ENCODE measurements around the gene FLT3.

DNA sequence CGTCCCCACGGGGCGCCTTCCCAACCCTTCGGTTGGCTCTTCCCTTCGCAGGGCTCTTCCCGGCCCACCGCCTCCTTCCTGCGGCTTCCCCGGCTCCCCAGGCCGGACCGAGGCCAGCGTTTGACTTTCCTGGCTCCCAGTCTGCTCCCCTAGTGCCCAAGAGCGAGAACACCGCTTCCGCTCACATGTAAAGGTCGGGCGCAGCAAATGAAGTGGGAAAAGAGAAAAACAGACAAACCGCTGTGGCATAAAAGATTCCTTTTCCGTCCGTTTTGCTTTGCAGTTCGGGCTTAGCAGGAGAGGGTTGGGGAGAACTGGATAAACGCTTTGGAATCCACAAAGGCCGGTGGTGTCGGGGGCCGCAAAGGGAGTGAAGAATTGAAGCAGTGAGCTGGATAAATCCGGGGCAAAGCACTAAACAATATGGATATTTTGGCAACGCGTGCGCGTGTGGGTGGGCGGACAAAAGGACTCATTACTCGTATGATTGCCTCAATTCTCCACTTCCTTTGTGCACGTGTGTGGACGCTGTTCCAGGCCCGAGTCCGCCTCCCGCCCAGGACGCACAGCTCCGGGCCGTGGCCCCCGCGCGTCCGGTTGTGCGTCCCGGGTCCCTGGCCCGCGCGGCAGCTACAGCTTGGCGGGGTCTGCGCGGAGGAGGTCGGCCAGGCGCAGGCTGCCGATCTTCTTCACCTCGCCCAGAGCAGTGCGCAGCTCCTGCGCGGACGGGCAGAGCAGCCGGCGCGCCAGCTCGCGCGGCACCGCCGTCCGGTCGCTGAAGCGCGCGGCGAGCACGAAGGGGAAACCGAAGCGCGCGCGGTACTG, 122.7 kb downstream of the FLT3 start:
- TF ChIP-seq, protein P1, sequence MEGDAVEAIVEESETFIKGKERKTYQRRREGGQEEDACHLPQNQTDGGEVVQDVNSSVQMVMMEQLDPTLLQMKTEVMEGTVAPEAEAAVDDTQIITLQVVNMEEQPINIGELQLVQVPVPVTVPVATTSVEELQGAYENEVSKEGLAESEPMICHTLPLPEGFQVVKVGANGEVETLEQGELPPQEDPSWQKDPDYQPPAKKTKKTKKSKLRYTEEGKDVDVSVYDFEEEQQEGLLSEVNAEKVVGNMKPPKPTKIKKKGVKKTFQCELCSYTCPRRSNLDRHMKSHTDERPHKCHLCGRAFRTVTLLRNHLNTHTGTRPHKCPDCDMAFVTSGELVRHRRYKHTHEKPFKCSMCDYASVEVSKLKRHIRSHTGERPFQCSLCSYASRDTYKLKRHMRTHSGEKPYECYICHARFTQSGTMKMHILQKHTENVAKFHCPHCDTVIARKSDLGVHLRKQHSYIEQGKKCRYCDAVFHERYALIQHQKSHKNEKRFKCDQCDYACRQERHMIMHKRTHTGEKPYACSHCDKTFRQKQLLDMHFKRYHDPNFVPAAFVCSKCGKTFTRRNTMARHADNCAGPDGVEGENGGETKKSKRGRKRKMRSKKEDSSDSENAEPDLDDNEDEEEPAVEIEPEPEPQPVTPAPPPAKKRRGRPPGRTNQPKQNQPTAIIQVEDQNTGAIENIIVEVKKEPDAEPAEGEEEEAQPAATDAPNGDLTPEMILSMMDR (IDR thresholded peaks at IDR 0.05) = no peak
- no peak for TF ChIP-seq POLR2A (IDR thresholded peaks at IDR 0.05)
